GM18499 (cell line): Measurements from ENCODE around the gene GRK4.
"Not testable (repeated sequence)": the region's sequence is repeated elsewhere in the genome, so short reads cannot be mapped to it uniquely, and the experiment has no call there.

Source experiments
- ATAC-seq: cut with Tn5 transposase; IDR thresholded peaks from one replicate; pipeline ENCODE4 v1.9.1; 2021; ENCODE audit warnings: moderate number of reproducible peaks; ENCODE audit not compliant: insufficient read depth, unreplicated experiment

Gene GRK4

DNA sequence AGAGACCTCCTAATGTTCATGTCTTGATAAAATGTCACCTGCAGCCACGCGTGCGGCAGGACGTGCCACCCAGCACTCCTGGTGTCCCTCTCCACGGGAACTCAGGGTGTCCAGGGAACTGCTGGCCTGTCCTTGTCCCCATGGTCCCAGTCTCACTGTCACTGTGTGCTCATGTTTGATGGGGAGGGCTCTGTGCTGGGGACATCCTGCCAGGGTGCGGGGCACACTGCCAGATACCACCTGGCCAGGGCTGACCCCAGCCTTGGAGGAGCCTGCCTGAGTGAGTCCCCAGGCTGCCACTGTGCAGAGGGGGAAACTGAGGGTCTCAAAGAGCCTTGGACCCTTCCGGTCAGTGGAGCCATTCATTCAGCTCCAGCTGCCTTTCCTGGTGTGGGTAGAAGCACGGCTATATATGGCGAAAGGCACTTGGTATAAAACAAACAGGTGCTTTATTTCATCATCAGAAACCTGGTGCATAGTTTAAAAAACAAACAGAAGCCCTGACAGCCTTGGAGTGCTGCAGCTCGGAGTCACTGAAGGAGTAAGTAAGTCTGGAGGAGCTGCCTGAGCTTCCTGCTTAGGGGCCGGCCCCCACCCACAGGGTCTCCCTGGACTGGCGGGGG, 33.1 kb upstream of the GRK4 start:
- no peak for ATAC-seq

GRCh38 chr4:2930758-2931511, 32.4 kb upstream of the GRK4 start:
- ATAC-seq: no peak

- ATAC-seq: no peak
Observed at GRCh38 chr4:2931512-2932301, 31.7 kb upstream of the GRK4 start.

DNA sequence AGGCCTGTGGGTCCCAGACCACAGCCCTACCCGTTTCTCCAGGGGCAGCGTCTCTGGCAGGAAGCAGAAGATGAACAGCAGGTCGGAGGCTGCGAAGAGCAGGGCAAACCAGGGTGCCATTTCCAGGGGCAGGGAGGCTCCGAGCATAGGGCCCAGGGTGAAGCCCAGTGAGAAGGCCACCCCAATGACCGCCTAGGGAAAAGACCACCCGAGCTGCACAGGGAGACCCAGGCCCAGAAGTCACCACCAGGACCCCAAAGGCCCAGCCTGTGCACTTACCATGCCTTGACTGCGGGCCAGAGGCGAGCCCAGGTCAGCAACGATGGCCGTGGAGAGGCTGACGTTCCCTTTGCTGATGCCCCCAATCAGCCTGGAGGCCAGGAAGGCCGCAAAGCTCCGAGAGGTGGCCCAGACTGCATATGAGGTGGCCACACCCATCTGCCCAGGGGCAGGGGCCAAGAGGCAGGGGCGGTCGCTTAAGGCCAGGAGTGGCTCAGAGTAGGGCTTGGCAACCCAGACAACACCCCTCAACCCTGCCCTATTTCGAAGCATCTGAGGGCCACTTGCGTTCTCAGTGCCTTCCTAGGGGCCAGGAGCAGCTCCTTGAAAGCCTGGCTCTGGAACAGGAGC, 30.9 kb upstream of the GRK4 start:
- no peak for ATAC-seq

DNA sequence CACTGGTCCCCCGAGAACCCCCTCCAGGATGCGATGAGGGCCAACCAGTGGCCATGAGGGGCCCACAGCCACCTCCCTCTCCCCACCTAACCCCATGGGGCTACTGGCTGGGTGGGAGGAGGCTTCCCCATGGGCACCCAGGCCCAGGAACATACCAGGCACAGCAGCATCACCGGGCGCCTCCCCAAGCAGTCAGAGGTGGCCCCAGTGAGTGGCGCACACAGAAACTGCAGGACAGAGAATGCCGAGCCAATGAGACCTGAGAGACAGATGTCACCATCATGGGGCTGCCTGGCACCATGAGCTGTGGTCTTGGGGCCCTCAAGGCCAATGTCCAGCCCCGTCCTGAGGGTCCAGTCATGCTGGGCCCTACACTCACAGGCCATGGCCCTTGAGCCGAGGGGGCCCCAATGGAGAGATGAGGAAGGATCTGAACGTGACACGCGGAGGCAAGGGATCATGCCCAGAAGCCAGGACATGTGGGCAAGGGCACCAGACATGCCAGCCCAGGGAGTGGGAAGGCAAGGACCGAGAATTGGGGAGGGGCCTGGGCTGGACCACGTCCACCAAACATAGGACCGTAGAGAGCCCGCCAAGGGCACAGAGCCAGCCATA, 30.3 kb upstream of the GRK4 start:
- no peak for ATAC-seq

- ATAC-seq: no peak
Observed at GRCh38 chr4:2933566-2934076, 29.8 kb upstream of the GRK4 start.

DNA sequence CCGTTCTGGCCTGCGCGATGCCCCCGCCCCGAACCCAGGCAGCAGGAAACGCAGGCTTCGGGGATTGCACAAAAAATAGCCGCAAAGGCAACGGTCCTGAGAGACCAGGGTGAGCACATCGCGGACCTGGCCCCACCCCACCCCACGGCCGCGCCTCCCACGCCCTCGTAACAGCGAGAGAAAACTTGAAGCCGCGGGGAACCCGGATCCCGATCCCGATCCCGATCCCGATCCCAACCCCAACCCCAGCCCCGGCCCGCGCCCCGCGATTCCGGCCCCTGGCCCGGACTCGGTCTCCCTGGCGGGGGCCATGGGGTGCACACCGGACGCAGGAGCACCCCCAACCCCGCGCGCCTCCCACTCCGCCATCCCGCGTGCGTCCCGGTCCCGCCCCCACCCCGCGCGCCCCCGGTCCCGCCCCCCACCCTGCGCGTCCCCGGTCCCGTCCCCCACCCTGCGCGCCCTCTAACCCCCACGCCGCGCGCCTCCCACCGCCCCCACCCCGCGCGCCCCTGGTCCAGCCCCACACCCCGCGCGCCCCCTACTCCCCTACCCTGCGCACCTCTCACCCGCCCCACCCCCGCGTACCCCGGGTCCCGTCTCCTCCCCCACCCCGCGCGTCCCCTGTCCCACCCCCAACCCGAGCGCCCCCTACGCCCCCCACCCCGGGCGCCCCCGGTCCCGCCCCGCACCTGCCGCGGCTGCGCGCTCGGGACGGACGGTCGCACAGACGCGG, 29.1 kb upstream of the GRK4 start:
- no peak for ATAC-seq

GRCh38 chr4:2934813-2935761, 28.3 kb upstream of the GRK4 start:
- no peak for ATAC-seq

GRCh38 chr4:2935762-2936743, 27.3 kb upstream of the GRK4 start:
- no peak for ATAC-seq

GRCh38 chr4:2936773-2937145, 26.6 kb upstream of the GRK4 start:
- no peak for ATAC-seq

DNA sequence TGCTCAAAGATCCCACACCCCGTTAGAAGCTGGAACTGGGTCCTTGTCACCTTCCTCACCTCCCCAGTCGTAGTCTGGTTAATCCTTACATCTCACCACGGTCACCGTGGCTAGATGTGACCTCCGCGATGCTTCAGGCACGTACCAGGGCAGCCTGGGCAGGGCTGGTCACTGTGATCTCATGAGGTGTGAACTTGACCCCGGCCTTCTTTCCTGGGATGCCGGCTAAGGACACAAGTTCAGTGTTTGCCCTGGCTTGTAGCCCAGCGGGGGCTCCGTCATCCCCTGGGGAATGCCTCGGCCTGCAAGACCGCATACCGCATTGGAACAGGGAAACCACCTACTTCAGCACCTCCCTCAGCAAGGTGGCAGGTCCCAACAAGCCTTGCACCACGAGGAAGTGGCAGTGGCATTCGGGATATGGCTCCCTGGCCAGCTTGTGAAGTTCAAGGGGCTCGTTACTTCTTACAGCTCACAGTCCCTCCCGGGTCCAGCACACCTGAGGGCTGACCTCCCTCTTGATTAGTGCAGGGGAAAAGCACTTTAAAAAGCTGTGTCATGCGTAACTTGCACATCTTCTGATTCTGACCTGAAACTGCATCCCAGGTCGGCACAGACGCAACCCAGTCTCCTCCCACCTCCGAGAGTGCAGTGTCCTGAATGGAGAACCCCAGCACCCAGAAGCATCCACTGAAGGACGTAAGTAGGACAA, 26.1 kb upstream of the GRK4 start:
- no peak for ATAC-seq

DNA sequence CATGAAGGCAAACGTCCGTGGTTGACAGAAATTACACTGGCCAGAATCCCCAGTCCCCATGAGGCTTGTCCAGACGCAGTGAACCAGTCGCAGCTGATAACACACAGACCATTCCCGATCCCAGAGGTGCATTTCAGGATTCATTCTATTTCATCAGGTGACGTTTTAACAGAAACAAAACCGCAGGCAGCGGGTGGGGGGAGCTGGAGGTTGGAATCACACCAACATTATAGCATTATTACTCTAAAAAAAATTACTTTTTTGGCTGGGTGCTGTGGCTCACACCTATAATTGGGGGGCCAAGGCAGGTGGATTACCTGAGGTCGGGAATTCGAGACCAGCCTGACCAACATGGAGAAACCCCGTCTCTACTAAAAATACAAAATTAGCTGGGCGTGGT, 25.4 kb upstream of the GRK4 start:
- ATAC-seq: no peak

DNA sequence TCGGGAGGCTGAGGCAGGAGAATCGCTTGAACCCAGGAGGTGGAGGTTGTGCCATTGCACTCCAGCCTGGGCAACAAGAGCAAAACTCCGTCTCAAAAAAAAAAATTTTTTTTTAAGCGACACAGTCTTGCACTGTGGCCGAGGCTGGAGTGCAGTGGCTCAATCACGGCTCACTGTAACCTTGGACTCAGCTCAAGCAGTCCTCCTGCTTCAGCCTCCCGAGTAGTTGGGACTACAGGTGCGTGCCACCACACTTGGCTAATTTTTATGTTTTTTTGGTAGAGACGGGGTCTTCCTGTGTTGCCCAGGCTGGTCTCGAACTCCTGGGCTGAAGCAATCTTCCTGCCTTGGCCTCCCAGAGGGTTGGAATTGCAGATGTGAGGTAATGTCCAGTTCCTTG, 25.0 kb upstream of the GRK4 start:
- not testable (repeated sequence) for ATAC-seq

DNA sequence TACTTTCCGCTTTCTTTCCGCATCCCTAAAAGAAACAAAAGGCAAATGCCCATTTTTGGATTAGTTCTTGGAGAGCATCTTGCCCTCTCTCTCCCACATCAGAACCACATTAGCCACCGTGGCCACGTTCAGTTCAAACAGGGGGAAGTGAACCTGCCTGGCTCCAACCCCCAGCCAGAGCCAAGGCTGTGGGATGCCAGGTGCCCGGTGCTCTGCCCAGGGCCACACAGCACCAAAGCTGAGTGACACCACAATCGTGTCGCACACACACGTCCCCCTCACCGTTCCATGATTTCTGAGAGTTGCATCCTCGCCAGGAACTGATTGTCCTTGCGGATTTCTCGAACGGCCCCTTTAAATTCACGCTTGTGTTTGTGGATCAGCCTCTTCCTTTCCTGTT, 24.5 kb upstream of the GRK4 start:
- ATAC-seq: no peak

- no peak for ATAC-seq
Observed at GRCh38 chr4:2939383-2940243, 23.8 kb upstream of the GRK4 start.
